GM18517 (cell line): ENCODE results near the gene TUSC7.

Experiments
- ATAC-seq: cut with Tn5 transposase; IDR thresholded peaks from one replicate; pipeline ENCODE4 v1.9.1; 2021; ENCODE audit warnings: mild to moderate bottlenecking, moderate library complexity; ENCODE audit not compliant: unreplicated experiment

Gene TUSC7

DNA sequence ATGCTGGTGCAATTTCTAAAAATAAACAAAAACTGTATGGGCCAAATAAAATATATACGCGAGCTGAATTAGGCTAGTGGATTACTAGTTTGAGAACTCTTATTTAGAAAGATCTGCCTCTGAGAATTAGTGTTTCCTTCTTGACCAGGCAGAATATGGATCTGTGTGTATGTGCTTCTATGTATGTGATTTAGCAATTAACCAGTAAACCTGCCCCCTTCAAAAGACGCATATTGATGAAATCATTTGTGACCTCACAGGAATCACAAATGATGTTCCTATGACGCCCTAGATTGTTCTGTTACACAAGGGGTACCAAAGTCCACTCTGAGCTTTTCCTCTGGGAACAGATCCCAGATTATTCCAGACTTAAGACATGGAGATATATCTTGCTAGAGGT lies at the start of gene TUSC7:
Gene TUSC7, plus strand, starts transcription at position 301 of the 400 bp plus-strand sequence.
- no peak for ATAC-seq

DNA sequence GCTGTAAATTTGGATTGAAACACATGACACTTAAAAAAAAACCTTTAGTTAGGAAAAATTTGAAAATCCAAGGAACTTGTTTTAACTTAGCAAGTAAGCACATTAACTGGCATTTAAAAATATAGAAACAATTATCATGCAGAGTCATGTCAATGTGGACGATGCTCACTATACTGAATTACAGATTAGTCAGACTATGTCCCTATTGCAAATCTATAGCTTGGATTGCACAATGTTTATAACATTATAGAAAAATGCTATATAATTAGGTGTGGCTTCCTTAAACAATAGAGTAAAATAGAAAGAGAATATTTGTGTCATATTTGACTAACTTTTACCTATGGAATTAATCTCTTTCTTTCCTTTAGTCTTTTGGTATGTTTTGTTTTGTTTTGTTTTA lies 48.4 kb upstream of the TUSC7 start:
- ATAC-seq, result no peak

DNA sequence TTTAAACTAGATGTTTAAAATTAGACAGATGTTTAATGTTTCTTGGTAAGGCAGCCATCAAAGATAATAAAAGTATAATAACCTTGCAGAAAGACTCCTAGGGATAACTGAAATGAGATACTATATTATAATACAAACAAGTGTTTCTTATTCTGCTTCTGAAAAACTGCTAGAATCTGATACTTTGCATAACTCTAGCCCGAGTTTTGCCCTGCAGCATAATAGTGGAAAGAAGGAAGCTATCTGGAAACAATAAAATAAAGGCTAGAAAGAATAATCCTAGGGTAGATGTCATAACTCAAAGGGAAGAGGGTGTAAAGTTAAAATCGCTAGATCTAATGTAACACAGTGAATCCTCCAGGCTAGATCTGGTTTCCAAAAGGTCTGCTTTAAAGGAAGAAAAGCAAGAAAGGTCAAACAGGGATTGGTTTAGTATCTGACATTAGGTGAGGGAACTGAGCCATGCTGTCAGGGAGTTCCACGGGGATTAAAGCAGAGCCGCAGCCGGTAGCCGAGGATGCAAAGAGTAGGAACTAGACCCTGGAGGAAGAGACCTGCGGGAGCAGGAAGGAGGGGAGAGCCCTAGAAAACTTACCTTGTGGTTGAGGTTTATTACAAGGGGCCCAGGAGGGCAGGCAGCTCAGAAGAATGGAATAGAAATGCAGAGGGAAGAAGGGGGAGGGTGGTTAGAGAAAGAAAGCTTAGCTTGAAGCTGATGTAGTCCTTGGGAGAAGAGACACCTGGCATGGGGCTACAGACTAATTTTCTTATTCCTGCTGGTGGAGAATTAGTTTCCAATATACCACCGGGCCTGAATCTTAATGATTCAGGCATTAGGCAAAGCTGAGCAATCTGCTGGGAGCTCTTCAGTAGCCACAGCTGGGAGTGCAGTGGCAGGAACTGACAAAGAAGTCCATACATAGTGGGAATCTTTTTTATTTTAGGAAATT lies 46.1 kb upstream of the TUSC7 start:
- no peak for ATAC-seq

DNA sequence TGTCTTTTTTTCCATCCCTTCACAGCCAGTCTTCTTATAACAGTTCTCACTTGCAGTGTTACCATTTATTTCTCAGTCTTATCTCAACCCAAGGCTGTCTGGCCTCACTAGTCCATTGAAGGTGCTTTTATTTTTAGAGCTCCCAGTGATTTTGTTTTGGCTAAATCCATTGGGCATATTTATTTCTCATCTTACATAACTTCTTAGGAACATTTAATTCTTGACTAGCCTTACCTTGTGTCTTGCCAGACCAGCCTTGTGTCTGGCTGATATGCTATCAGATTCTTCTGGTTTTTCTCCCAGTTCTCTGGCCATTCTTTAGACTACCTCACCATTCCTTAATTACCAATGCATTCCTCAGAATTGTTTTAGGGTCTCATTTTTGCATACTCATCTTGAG lies 42.3 kb upstream of the TUSC7 start:
- ATAC-seq, result no peak

DNA sequence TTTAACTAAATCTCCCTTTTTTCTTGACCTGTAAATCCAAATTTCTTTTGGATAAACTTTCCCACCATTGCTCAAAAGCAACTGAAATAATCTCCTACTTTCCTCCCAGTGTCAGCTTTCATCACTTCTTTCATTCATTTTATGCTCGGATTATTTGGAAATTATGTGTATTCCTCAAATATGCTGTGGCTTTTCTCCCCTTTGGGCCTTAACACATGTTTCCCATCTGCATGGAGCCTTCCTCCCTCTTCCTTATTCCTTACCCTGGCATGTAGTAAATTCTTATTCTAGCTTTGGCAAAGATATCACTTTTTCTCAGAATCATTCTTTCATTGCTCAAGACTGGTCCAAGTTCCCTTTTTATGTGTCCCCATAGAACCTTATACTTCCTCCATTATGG lies 41.8 kb upstream of the TUSC7 start:
- no peak for ATAC-seq

DNA sequence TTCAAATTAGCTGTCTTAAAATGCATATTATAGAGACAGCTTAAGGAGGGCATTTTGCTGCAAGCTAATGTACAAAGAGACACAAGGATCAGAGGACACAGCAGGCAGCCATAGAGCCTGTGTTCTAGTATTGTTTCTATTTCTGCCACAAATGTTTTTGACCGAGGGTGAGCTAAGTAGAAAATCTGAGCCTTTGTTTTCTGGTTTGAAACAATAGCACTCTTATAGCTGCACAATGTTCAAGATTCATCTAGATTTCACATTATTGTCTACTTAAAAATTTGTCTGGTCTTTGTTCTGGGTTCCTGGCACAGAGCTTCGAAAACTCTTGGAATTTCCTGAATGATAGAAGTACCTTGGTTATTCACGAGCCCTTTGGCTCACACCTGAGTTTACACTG lies 40.0 kb upstream of the TUSC7 start:
- no peak for ATAC-seq

DNA sequence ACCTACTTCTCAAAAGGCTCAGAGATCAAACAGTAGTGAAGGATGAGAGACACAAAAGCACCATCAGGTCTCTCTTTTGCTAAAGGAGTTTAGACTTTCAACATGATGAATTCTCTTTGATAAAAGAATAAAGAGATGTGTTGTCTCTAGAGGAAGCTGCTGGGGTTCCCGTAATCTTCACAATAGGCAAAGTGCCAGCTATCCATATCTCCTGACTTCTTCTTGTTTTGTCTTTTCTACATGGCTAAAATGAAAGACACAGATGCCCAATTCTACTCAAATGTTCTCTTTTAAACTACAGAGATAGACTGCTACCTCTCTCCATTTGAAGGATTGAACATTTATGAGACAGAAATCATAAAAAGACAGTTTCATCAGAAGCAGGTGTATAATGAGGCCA lies 38.4 kb upstream of the TUSC7 start:
- no peak for ATAC-seq

DNA sequence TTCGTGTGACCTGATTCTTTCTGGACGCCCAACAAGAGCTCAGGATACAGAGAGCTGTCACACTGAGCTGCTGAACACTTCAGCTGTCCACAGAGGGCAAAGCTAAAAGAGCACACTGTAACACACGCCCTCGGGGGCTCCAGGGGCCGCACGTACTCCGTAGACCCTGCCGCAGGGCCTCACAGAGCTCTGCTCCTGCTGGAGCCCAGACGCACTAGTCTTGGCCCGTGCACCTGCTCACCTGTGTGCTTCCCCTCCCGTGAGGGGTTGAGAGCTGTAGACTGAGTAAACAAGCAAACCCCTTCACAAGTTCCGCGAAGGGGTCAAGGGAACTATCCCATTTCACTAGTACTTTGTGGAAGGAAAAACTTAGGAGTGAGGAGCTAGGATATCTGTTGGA lies 30.7 kb upstream of the TUSC7 start:
- no peak for ATAC-seq

DNA sequence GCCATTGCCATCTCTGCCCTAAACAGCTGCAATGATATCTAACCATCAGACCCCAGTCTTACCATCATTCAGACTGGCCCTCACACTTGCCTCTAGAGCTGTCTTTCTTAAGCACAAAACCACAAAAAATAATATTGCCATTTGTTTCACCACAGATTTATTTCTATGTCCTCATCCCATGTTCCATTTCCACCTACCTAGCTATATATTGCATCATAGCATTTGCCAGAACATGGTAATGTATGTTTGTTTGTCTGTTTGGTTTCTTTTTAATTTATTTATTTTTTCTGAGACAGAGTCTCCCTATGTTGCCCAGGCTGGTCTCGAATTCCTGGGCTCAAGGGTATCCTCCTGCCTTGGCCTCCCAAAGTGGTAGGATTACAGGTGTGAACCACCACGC lies 18.5 kb upstream of the TUSC7 start:
- ATAC-seq, result no peak

DNA sequence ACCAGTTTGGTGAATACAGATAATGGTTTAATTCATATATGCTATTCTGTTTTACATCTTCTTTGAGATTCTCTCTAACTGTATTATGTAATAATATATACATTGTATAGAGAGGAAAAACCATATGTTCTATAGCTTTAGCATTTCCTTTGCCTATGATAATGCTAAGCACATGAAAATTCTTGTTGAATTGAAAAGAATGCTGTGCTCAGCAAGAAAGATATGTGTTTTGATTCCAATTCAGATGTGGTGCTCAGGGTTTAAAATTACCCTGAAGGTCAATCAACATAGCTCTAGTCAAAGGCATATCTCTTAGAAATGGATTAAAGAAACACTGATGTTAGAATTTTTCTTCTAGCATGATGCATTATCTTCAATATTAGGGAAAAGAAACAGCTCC lies 8.5 kb upstream of the TUSC7 start:
- no peak for ATAC-seq

DNA sequence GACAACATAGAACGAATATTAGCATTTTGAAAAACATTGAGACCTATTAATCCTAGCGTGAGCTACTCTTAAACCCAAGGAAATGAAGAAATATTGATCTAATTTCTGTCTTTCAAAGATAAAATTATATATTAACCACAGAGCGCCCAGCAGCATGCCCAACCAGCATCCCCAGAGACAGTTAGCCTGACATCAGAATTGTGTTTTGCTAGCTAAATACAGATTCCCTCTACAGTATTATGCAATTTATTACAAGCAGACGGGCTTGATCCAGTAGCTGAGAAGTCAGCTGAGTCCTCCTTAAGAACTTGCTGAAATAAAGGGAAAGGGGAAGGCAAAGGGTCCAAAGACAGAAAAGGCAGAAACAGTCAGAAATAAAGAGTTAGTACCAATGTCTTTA lies 7.2 kb upstream of the TUSC7 start:
- ATAC-seq, result no peak

DNA sequence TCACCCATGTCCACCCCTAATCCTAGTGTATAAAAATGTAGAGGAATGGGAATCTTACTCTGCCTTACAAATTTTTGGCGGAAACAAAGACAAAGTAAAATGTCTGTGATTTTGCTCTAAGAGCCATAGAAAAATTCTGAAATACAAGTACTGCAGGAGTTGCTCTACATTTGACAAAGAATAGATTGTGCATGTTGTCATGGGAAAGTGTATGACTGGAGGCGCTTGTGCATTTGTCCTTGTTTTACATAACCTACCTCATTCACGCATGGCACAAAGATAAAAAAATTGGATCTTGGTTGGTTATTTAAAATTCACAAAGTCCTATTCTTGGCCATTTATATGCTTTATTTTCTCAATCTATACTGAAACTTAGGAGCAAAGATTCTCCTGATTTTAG lies 2.0 kb upstream of the TUSC7 start:
- ATAC-seq, result no peak

DNA sequence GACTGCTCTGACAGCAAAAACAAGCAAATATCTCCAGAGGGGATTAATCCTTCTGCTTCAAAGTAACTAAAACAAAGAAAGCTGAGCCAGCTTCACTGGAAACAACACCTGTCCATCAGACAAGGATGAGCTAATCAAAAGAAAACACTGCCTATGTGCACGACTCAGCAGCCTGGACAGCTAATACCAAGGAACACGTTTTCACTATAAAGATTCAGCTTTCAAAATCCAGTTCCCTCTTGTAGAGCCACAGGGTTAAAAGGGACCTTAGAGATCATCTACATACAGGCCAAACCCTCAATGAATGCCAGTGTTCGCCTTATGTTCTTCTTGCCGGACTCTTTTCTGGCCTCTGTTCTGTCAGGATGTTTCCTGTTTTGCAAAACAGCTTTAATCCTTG lies 6.9 kb downstream of the TUSC7 start:
- ATAC-seq, result no peak

DNA sequence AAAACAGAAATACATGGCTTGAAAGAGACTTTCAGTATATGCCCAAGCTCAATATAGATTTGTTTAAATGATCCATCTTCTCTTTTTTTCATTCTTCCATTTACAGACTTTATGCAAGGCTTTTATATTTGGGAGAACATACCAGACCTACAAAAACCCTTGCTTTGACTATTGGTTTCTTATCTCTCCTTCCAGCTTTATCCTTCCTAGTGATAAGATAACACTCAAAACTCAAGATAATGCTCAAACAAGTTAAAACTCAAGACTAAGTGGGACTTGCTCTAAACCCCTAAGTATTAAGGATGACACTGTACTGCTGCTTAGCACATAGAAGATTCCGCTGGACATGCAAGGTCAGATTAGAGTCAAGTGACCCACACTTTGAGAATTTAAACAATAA lies 8.0 kb downstream of the TUSC7 start:
- no peak for ATAC-seq

DNA sequence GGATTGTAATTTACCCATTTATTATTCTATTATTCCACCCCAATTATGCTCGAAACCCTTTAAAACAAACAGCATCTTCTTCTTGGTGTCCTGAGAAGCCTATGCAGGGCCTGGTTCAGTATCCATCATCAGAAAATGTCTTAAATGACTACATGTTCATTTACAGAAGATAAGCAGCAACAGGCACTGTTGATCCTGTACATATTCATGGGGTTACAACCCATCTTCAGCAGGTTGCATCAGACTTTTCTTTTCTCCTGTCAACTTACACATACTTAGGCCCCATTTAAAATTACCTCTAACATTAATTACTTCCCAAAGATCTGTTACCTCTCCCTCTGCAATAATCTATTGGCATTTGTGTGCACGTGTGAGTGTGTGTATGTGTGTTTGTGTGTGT lies 18.9 kb downstream of the TUSC7 start:
- ATAC-seq, result no peak

DNA sequence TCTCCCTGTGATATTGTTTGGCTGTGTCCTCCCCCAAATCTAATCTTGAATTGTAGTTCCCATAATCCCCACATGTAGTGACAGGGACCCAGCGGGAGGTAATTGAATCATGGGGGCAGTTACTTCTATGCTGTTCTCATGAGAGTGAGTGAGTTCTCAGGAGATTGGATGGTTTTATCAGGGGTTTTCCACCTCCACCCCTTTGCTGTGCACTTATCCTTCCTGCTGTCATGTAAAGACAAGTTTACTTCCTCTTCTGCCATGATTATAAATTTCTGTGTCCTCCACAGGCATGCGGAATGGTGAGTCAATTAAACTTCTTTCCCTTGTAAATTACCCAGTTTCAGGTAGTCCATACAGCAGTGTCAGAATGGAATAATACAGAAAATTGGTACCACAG lies 24.7 kb downstream of the TUSC7 start:
- ATAC-seq, result no peak

DNA sequence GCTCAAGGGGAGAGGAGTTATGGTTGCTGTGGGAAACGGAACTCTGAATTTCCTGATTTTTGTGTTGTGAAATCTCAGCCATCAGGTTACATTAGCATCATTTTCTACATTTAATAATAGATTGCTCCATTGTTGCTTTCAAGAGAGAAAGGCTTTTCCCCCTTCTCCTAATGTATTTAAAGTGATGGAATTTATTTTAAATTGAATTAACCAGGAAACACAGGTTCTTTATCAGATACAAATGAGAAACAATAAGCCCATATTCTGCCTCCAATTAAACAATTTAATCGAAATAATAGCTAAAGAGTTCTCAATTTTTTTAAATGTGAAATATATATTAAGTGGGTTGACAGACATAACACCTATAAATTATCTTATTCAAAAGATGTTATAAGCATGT lies 30.1 kb downstream of the TUSC7 start:
- ATAC-seq, result no peak

DNA sequence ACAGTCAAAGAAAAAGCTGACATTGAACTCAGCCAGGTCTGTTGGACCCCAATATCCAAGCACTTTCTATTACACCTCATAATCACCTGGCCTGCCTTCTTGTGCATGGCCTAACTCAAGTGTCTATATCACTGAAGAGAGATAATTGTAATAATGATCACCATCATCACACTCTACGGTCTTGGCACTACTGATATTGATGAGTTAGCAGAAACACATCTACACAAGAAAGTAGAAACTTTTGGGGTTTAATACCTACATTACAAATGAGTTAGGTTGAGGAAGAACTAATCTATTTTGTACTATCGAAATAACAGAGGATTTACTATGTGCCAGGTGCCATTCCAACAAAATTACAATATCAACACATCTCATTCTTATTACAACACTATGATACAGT lies 30.7 kb downstream of the TUSC7 start:
- no peak for ATAC-seq

DNA sequence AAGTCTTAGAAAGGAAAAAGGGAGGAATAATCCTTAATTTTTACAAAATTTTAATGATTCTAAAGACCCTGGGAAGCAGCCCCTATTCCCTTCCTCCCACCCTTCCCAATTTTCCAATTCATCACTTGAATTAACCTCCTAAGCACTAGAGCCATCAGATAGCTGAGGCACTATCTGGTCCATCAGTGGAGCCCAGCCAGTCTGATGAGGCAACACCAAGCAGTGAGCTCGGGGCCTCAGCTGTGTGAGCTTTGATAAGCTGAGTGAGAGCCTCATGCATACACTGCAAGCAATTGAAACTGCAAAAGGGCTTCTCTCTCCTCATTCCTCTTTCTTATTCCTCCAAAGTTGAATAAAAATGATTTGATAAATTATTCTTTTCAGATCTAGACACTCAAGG lies 31.9 kb downstream of the TUSC7 start:
- no peak for ATAC-seq

DNA sequence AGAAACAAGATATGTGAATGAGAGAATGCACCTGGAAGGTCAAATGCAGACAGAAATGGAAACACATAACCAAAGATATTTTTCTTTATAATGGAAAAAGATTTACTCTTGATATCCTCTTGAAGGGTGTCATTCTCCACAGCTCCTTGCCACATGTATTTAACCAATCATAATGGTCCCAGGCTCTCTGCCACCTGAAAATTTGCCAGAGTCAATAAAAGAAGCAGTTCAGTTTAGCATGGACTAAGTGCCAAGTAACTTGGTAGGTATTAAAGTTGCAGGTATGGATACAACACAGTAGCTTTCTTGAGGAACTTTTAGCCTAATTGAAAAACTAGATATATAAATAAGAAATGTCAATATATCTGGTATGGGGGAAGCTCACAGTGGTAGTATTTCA lies 33.5 kb downstream of the TUSC7 start:
- no peak for ATAC-seq

DNA sequence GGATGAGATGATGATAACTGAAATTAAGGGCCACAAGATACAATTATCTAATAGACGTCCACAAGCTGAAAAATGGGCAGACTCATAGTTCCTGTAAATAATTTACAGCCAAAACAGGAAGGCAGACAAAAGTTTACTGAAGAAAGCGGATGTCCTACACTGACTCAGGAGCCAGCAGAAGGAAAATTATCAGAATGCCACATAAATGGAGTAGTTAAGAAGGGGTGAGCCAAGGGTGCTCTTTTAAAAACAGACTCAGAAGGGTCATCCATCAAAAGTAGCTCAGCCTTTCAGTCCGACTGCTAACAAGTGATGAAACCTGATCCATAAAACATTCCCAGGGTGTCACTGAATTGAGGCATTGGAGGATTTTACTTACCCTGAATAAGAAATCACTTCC lies 39.8 kb downstream of the TUSC7 start:
- no peak for ATAC-seq

DNA sequence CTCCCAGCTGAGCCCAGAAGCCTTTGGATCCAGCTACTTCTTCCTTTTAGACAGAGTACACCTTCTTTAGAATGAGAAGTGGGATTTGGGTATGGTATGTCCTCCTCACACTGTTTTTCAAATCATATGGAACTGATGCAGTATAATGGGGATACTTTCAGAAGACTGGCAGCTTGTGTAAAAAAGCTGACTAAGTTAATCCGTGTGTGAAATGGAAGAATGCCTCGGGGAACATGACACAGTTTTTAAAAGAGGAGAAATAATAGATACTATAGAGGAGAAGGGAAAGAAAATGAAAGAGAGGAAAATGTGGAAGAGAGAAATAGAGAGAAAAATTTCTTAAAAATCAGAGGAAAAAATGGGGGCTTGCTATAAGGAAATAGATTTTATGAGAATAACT lies 47.7 kb downstream of the TUSC7 start:
- no peak for ATAC-seq

DNA sequence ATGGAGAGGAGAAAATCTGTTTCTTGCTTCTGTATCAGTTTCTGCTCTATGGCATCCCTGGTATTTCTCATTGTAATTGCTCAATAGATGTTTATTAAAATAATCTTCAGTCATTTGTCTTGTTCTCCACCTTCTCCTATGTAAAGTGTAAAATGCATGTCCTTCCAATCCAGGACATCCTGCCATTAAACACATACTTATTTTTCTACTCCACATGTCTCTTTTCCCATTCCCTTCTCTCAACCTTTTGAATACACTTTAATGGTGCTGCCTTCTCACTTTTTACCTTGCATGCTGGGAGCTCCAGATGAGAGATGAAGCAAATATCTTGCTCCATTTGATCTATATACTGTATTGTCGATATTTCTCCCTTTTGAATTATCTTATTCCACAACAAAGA lies 49.7 kb downstream of the TUSC7 start:
- no peak for ATAC-seq
